Tibial nerve (tissue), 4 donors: ENCODE data around the gene CNTNAP4. TPM values are rescaled to one million over a fixed set of nuclear protein-coding genes. Genes with fewer than 3 reads are reported as not detected.

Experiments
- DNase-seq, 2 donors: peaks; one replicate each; pipeline ENCODE4 v3.0.0-alpha.2; 2019; ENCODE audit warnings: low spot score in 2 of 2
- H3K27ac ChIP-seq, 4 donors: fragments of 200-600 bp; sonication (generic) in 3 of 4; one replicate each; pipeline ENCODE4 v1.5.1; 2017 to 2019; ENCODE audit warnings: mild to moderate bottlenecking in 1 of 4
- H3K27me3 ChIP-seq, 2 donors: fragments of 200-600 bp; sonication (generic) in 1 of 2; one replicate each; pipeline versions ENCODE4 v1.5.1 to v1.6.0; 2017 to 2019
- H3K36me3 ChIP-seq, 3 donors: fragments of 200-600 bp; sonication (generic); one replicate each; pipeline ENCODE4 v1.5.1; 2018 to 2019
- H3K4me1 ChIP-seq, 4 donors: fragments of 200-600 bp; sonication (generic) in 3 of 4; one replicate each; pipeline ENCODE4 v1.5.1; 2017 to 2019
- H3K4me3 ChIP-seq, 4 donors: fragments of 200-600 bp; sonication (generic) in 3 of 4; one replicate each; pipeline ENCODE4 v1.5.1; 2017 to 2019; ENCODE audit warnings: mild to moderate bottlenecking in 1 of 4, moderate library complexity in 1 of 4
- H3K9me3 ChIP-seq, 4 donors: fragments of 200-600 bp; sonication (generic) in 3 of 4; one replicate each; pipeline ENCODE4 v1.5.1; 2017 to 2019
- CTCF ChIP-seq, 5 experiments: fragments of 200-600 bp in 3 of 5; fragments of 450-650 bp in 2 of 5; sonication (generic) in 3 of 5; IDR thresholded peaks; one replicate each; pipeline ENCODE4 v1.5.1; 2016 to 2019; ENCODE audit warnings: antibody characterized with exemption in 5 of 5, mild to moderate bottlenecking in 3 of 5, moderate library complexity in 2 of 5
- EP300 ChIP-seq, 2 donors: sonication (generic); formaldehyde crosslinking; IDR thresholded peaks; one replicate each; pipeline ENCODE4 v1.6.1; 2017; ENCODE audit warnings: antibody characterized with exemption in 2 of 2, mild to moderate bottlenecking in 1 of 2
- POLR2A ChIP-seq, 2 donors: fragments of 450-650 bp; IDR thresholded peaks; one replicate each; pipeline ENCODE4 v1.6.1; 2017; ENCODE audit warnings: antibody characterized with exemption in 2 of 2, mild to moderate bottlenecking in 2 of 2, moderate library complexity in 2 of 2
- WGBS, 2 donors: methylation state at CpG; one replicate each; pipeline ENCODE4 v1.1.5; 2018; 5-methylcytosine and 5-hydroxymethylcytosine counted together
- total RNA-seq, 4 donors: library from RNA; depleted of rRNA; stranded (reverse); fragments of >200 nt; gene quantifications; one replicate each; pipeline ENCODE4 v1.1.0, GENCODE V29; 2016

The CNTNAP4 gene
- total RNA-seq, 4 donors from 2014 or later: 0.22 to 0.30 TPM; not detected in 2

GRCh38 chr16:76527244-76527643 lies 250.0 kb downstream of the CNTNAP4 start:
- H3K4me1 ChIP-seq: no peaks in the 10 kb centered on the region
- no peaks in the 10 kb centered on the region for H3K36me3 ChIP-seq
- TF ChIP-seq POLR2A (IDR thresholded peaks at IDR 0.05) (no peak), CTCF (IDR thresholded peaks at IDR 0.05) (no peak), EP300 (IDR thresholded peaks at IDR 0.05) (no peak)
- no peak overlapping the region for H3K27ac ChIP-seq
- H3K4me3 ChIP-seq: no peak overlapping the region
- no peak for DNase-seq
- H3K9me3 ChIP-seq: no peaks in the 10 kb centered on the region
- 77 to 79% methylated on average over 5 of the region's 5 CpGs for WGBS, 2 donors
- H3K27me3 ChIP-seq: no peaks in the 10 kb centered on the region

DNA sequence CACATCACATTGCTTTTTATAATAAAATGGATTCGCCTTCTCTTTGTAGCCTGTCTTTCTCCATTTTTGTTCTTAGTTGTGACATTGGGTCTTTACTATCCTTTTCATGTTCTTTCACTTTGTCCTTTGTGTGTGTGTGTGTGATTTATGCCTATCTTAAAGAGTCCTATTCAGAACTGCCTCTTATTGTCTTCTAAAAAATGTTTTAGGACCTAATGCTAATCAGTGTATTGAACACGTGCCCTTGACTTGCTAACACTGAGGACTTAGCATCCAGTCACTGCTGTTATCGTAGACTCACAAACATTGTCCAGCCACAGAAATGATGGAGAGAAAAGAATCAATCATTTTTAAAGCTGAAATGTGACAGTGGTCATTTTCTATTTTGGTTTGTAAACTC lies 251.9 kb downstream of the CNTNAP4 start:
- Histone ChIP-seq H3K36me3 (no peaks in the 10 kb centered on the region), H3K27ac (no peak overlapping the region), H3K9me3 (no peaks in the 10 kb centered on the region), H3K4me3 (no peak overlapping the region), H3K27me3 (no peaks in the 10 kb centered on the region), H3K4me1 (no peaks in the 10 kb centered on the region)
- no peak for TF ChIP-seq POLR2A (IDR thresholded peaks at IDR 0.05)
- DNase-seq: no peak
- 74 to 77% methylated on average over 3 of the region's 3 CpGs for WGBS, 2 donors

DNA sequence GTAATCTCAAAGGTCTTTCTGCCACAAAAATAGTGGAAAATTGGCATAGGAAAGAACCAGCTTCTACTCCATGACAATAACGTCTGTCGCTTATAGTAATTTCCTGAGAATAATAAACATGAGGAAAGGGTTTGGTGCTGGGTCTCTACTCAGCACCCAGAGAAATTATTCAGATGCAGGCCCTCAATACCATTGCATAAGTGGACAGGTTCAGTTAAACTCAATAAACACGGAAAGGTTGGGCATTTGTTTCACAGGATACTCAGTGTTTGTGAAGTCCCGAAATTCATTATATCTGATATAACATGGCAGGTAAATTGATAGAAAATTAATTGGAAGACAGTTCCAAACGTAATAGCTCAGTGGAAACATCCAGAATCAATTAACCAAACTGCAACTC lies 254.0 kb downstream of the CNTNAP4 start:
- no peak for DNase-seq
- 77 to 83% methylated on average over 5 of the region's 5 CpGs for WGBS, 2 donors
- TF ChIP-seq CTCF (IDR thresholded peaks at IDR 0.05): no peak
- no peak for TF ChIP-seq POLR2A (IDR thresholded peaks at IDR 0.05)

GRCh38 chr16:76532188-76532973 lies 255.2 kb downstream of the CNTNAP4 start:
- TF ChIP-seq CTCF (IDR thresholded peaks at IDR 0.05): no peak
- TF ChIP-seq EP300 (IDR thresholded peaks at IDR 0.05): no peak
- no peak for TF ChIP-seq POLR2A (IDR thresholded peaks at IDR 0.05)
- Histone ChIP-seq H3K36me3 (no peaks in the 10 kb centered on the region), H3K4me3 (no peak overlapping the region), H3K9me3 (no peaks in the 10 kb centered on the region), H3K27ac (no peak overlapping the region), H3K27me3 (no peaks in the 10 kb centered on the region), H3K4me1 (no peaks in the 10 kb centered on the region)
- WGBS, 2 donors: 67 to 76% methylated on average over 5 of the region's 5 CpGs
- DNase-seq: no peak

More for the DNA sequence above, 254.0 kb downstream of the CNTNAP4 start:
- Histone ChIP-seq H3K4me1 (no peaks in the 10 kb centered on the region), H3K27me3 (no peaks in the 10 kb centered on the region), H3K36me3 (no peaks in the 10 kb centered on the region), H3K4me3 (no peak overlapping the region), H3K27ac (no peak overlapping the region), H3K9me3 (no peaks in the 10 kb centered on the region)

GRCh38 chr16:76539609-76540008 lies 262.4 kb downstream of the CNTNAP4 start:
- no peak for DNase-seq
- H3K27ac ChIP-seq: no peak overlapping the region
- no peaks in the 10 kb centered on the region for H3K9me3 ChIP-seq
- H3K4me3 ChIP-seq: no peak overlapping the region
- WGBS, 2 donors: 83 to 84% methylated on average over 3 of the region's 3 CpGs
- no peaks in the 10 kb centered on the region for H3K4me1 ChIP-seq
- TF ChIP-seq POLR2A (IDR thresholded peaks at IDR 0.05) (no peak), EP300 (IDR thresholded peaks at IDR 0.05) (no peak), CTCF (IDR thresholded peaks at IDR 0.05) (no peak)
- no peaks in the 10 kb centered on the region for H3K36me3 ChIP-seq
- H3K27me3 ChIP-seq: no peaks in the 10 kb centered on the region
